ENCODE results near the gene ORAI2. TPM values are rescaled to one million over a fixed set of nuclear protein-coding genes. Genes with fewer than 3 reads are reported as not detected.

ORAI2 gene
- polyA plus RNA-seq, 1 donor from 2014 or later: 36.3 TPM

DNA sequence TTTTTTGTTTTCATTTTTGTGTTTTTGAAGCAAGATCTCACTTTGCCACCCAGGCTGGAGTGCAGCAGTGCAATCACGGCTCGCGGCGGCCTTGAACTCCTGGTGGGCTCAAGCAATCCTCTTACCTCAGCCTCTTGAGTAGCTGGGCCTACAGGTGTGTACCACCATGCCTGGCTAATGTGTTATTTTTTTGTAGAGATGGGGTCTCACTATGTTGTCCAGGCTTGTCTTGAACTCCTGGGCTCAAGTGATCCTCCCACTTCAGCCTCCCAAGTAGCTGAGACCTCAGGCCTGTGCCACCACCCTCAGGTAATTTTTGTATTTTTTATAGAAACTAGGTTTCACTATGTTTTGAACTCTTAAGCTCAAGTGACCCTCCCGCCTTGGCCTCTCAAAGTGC, 22.5 kb upstream of the ORAI2 start:
- H3K36me3 ChIP-seq (ENCODE audit: insufficient read depth, low read length): peaks cover 10% of the 10 kb centered on the region
- no peaks in the 10 kb centered on the region for H4K20me1 ChIP-seq (ENCODE audit: insufficient read depth)
- H3K27me3 ChIP-seq (ENCODE audit: insufficient read depth, low read depth, low read length): no peaks in the 10 kb centered on the region
- H3K79me2 ChIP-seq (replicated peaks; ENCODE audit: insufficient read depth, low read length): no peaks in the 10 kb centered on the region
- no peaks in the 10 kb centered on the region for H3K9me2 ChIP-seq (ENCODE audit: insufficient read depth, low read length)
- no peak overlapping the region for H3K4me2 ChIP-seq (ENCODE audit: low read length)
- no peaks in the 10 kb centered on the region for H3K9me3 ChIP-seq (ENCODE audit: low read length)
- H3F3A ChIP-seq (ENCODE audit: insufficient read depth, low read length, poor library complexity, severe bottlenecking): no peaks in the 10 kb centered on the region
- no peak for TF ChIP-seq EZH2 (IDR thresholded peaks at IDR 0.05; ENCODE audit: borderline replicate concordance, insufficient read depth, low read length, poor library complexity, severe bottlenecking)
- TF ChIP-seq, protein P1, sequence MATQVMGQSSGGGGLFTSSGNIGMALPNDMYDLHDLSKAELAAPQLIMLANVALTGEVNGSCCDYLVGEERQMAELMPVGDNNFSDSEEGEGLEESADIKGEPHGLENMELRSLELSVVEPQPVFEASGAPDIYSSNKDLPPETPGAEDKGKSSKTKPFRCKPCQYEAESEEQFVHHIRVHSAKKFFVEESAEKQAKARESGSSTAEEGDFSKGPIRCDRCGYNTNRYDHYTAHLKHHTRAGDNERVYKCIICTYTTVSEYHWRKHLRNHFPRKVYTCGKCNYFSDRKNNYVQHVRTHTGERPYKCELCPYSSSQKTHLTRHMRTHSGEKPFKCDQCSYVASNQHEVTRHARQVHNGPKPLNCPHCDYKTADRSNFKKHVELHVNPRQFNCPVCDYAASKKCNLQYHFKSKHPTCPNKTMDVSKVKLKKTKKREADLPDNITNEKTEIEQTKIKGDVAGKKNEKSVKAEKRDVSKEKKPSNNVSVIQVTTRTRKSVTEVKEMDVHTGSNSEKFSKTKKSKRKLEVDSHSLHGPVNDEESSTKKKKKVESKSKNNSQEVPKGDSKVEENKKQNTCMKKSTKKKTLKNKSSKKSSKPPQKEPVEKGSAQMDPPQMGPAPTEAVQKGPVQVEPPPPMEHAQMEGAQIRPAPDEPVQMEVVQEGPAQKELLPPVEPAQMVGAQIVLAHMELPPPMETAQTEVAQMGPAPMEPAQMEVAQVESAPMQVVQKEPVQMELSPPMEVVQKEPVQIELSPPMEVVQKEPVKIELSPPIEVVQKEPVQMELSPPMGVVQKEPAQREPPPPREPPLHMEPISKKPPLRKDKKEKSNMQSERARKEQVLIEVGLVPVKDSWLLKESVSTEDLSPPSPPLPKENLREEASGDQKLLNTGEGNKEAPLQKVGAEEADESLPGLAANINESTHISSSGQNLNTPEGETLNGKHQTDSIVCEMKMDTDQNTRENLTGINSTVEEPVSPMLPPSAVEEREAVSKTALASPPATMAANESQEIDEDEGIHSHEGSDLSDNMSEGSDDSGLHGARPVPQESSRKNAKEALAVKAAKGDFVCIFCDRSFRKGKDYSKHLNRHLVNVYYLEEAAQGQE (IDR thresholded peaks at IDR 0.05; ENCODE audit: borderline replicate concordance): no peak
- no peak for TF ChIP-seq RAD21 (conservative IDR thresholded peaks at IDR 0.05)
- TF ChIP-seq EP300 (conservative IDR thresholded peaks at IDR 0.05; ENCODE audit: poor library complexity, severe bottlenecking): no peak
- TF ChIP-seq TAF1 (IDR thresholded peaks at IDR 0.05; ENCODE audit: low read depth): no peak
- TF ChIP-seq SMC3 (conservative IDR thresholded peaks at IDR 0.05; ENCODE audit: poor library complexity): no peak
- no peak for TF ChIP-seq MXI1 (conservative IDR thresholded peaks at IDR 0.05; ENCODE audit: poor library complexity, severe bottlenecking)
- no peak for TF ChIP-seq POLR2AphosphoS5 (IDR thresholded peaks at IDR 0.05)
- TF ChIP-seq, protein P2, sequence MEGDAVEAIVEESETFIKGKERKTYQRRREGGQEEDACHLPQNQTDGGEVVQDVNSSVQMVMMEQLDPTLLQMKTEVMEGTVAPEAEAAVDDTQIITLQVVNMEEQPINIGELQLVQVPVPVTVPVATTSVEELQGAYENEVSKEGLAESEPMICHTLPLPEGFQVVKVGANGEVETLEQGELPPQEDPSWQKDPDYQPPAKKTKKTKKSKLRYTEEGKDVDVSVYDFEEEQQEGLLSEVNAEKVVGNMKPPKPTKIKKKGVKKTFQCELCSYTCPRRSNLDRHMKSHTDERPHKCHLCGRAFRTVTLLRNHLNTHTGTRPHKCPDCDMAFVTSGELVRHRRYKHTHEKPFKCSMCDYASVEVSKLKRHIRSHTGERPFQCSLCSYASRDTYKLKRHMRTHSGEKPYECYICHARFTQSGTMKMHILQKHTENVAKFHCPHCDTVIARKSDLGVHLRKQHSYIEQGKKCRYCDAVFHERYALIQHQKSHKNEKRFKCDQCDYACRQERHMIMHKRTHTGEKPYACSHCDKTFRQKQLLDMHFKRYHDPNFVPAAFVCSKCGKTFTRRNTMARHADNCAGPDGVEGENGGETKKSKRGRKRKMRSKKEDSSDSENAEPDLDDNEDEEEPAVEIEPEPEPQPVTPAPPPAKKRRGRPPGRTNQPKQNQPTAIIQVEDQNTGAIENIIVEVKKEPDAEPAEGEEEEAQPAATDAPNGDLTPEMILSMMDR (IDR thresholded peaks at IDR 0.05; ENCODE audit: poor library complexity, severe bottlenecking): no peak
- no peak overlapping the region for H3K4me3 ChIP-seq (ENCODE audit: low read length)
- no peak overlapping the region for H2AFZ ChIP-seq (ENCODE audit: low read depth, low read length)
- H3K9ac ChIP-seq (ENCODE audit: low read length): no peak overlapping the region
- no peak overlapping the region for H3K27ac ChIP-seq (ENCODE audit: low read length)

DNA sequence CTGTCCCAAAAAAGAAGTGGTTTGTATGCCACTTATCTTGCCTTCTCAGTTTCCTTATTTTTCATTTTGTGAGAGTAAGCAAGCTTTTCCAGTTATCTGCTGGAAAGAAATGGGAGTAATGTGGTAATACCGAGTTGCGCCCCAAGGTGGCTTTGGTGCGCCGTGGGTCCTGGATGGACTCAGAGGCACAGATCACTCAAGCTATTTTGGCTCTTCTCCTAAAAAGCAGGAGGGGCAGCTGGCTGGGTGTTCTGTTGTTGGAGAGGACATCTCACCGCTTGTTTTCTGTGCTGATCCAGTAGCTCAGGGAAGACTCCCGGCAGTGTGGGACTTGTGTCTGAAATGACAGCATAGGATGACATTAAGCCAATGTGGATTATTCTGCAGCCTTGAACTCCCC, 20.8 kb upstream of the ORAI2 start:
- Histone ChIP-seq H3F3A (ENCODE audit: insufficient read depth, low read length, poor library complexity, severe bottlenecking) (no peaks in the 10 kb centered on the region), H3K36me3 (ENCODE audit: insufficient read depth, low read length) (peaks cover 3% of the 10 kb centered on the region), H3K27me3 (ENCODE audit: insufficient read depth, low read depth, low read length) (no peaks in the 10 kb centered on the region), H3K9ac (ENCODE audit: low read length) (no peak overlapping the region), H4K20me1 (ENCODE audit: insufficient read depth) (no peaks in the 10 kb centered on the region), H3K9me2 (ENCODE audit: insufficient read depth, low read length) (no peaks in the 10 kb centered on the region), H3K4me2 (ENCODE audit: low read length) (no peak overlapping the region), H3K9me3 (ENCODE audit: low read length) (no peaks in the 10 kb centered on the region), H3K27ac (ENCODE audit: low read length) (no peak overlapping the region), H3K4me3 (ENCODE audit: low read length) (no peak overlapping the region), H2AFZ (ENCODE audit: low read depth, low read length) (no peak overlapping the region), H3K79me2 (replicated peaks; ENCODE audit: insufficient read depth, low read length) (no peaks in the 10 kb centered on the region)
- TF ChIP-seq TAF1 (IDR thresholded peaks at IDR 0.05; ENCODE audit: low read depth) (no peak), SMC3 (conservative IDR thresholded peaks at IDR 0.05; ENCODE audit: poor library complexity) (no peak), POLR2AphosphoS5 (IDR thresholded peaks at IDR 0.05) (no peak), MXI1 (conservative IDR thresholded peaks at IDR 0.05; ENCODE audit: poor library complexity, severe bottlenecking) (no peak), EZH2 (IDR thresholded peaks at IDR 0.05; ENCODE audit: borderline replicate concordance, insufficient read depth, low read length, poor library complexity, severe bottlenecking) (no peak), EP300 (conservative IDR thresholded peaks at IDR 0.05; ENCODE audit: poor library complexity, severe bottlenecking) (no peak), RAD21 (conservative IDR thresholded peaks at IDR 0.05) (no peak)
- TF ChIP-seq, protein P2 (IDR thresholded peaks at IDR 0.05; ENCODE audit: poor library complexity, severe bottlenecking): no peak
- TF ChIP-seq, protein P1 (IDR thresholded peaks at IDR 0.05; ENCODE audit: borderline replicate concordance): no peak
